Erythroblast (primary cell): Measurements from ENCODE around the gene TBCE.

Experiments
- DNase-seq, 2 experiments: peaks; one replicate each; lab custom pipeline; 2025; lab: John Stamatoyannopoulos, UW
- GATA1 ChIP-seq: IDR thresholded peaks from 2 replicates; pipeline ENCODE4 v1.6.1; 2011; ENCODE audit warnings: low read depth, mild to moderate bottlenecking, control low read depth, low read length, moderate library complexity
- POLR2A ChIP-seq: IDR thresholded peaks from 2 replicates; pipeline ENCODE4 v1.6.1; 2011; ENCODE audit warnings: mild to moderate bottlenecking, low read length

The TBCE gene, protein sequence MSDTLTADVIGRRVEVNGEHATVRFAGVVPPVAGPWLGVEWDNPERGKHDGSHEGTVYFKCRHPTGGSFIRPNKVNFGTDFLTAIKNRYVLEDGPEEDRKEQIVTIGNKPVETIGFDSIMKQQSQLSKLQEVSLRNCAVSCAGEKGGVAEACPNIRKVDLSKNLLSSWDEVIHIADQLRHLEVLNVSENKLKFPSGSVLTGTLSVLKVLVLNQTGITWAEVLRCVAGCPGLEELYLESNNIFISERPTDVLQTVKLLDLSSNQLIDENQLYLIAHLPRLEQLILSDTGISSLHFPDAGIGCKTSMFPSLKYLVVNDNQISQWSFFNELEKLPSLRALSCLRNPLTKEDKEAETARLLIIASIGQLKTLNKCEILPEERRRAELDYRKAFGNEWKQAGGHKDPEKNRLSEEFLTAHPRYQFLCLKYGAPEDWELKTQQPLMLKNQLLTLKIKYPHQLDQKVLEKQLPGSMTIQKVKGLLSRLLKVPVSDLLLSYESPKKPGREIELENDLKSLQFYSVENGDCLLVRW

DNA sequence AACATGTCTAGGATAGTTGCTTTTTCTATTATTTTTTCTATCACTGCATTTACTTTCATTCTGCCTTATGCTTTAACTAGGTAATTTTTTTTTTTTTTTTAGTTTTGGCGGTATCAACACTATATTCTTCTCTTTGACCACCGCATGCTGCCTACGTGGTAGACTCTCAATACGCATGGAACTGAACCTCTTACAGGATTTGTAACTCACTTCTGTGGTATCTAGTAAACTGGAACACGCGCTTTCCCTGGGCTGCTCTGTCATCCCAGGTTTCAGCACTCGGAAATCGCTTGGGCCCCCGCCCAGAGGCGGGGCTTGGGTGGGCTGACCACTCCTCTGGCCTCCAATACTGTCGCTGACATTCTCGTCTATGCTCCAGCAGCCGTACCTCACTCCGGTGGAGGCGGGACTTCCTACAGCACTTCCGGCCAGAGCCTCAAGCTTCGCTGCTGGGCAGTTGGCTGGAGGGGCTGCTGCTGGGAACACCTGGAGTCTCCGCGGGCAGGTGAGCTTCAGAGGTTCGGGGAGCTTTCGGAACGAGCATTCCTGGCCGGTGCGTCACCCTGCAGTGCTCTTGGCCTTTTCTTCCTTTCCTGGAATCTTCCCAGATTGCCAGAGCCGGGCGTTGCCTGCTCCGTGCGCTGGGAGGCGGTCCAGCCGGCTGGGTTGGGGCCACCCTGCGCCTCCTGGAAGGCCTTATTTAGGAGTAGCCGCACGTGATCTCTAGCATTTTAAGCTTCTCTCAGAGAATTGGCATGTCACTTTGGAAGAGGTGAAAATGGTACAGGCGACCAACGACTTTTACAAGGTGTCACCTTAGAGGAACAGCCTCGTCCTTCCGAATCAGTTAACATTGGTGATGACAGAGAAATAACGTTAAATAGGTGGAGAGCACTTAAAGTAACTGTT lies at the start of gene TBCE:
TSS of gene TBCE (plus strand) at position 428 of the 909 bp plus-strand sequence. CDS start 12,623 bp downstream, outside the sequence.
- peak; percentile 94 to 96 for DNase-seq
- TF ChIP-seq GATA1 (no peak), POLR2A (peak; percentile 88)

DNA sequence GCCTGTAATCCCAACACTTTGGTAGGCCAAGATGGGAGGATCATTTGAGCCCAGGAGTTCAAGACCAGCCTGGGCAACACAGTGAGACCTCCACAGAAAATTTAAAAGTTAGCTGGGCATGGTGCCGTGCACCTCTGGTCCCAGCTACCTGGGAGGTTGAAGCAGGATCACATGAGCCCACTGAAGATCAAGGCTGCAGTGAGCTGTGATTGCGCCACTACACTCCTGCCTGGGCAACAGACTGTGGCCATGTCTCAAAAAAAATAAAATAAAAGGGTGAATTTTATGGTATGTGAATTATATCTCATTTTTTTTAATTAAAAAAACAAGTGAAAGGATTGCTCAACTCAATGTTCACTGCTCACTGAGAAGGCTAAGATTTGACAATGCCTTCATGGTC lies 48.0 kb upstream of the TBCE start:
- no peak for DNase-seq
- TF ChIP-seq GATA1 (no peak), POLR2A (no peak)

DNA sequence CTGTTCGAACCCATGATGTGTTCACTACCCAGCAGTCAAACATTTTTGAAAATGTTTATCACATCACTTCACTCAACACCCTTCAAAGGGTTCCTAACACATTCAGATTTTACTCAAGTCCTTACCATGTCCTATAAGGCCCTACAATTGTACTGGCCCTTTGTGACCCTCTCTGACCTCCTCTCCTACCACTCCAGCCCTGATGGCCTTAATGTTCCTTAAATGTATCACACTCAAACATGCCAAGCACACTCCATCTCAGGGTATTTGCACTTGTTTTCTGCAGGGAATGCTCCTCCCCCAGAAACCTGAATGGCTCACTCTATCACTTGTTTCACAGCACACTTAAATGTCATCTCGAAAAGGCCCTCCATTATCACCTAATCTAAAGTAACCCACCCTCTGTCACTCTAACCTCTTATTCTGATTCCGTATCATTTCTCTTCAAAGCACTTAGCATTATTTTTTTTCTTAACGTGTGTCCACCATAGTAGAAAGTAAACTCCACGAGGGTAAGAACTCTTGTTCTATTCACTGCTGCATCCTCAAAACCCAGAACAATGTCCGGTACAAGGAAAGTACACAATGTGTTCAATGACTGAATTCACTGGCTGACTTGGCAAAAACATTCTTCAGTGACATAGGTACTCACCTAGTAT lies 46.6 kb upstream of the TBCE start:
- DNase-seq, result peak in 1 of 2 experiments; percentile 5
- TF ChIP-seq POLR2A (no peak), GATA1 (no peak)

DNA sequence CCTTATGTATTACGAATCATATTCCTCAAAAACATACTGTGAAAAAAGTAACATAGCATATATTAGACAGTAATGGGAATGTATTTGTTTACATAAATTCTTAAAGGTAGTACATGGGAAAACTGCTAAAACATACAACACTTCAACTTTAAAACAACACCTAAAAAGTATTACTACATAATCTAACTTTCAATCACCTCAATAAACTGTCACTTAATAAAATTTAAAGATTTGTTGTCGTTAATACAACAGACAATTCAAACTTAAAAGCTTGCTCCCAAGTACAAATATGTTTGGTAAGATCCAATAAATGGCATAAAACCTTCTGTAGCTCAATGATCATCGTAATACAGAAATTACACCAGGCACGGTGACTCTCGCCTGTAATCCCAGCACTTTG lies 42.9 kb upstream of the TBCE start:
- DNase-seq, result no peak
- TF ChIP-seq GATA1 (no peak), POLR2A (no peak)

DNA sequence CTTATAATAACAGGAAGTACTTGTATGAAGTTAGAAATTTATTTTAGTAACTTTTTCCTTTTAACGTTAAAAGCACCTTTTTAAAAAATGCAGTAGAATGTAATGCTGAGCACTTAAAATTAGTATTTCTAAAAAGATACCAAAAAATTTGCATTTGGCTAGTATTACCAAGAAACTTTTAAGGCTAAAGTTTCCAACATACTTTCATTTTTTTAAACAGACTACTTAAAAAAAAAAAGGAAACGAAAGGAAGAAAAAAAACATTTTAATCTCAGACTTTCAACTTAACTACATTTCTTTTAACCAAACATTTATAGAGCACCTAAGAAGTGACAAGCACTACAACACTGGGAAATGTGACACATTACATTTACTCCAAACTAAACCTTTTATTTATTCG lies 42.1 kb upstream of the TBCE start:
- TF ChIP-seq GATA1, result no peak
- no peak for TF ChIP-seq POLR2A
- no peak for DNase-seq

DNA sequence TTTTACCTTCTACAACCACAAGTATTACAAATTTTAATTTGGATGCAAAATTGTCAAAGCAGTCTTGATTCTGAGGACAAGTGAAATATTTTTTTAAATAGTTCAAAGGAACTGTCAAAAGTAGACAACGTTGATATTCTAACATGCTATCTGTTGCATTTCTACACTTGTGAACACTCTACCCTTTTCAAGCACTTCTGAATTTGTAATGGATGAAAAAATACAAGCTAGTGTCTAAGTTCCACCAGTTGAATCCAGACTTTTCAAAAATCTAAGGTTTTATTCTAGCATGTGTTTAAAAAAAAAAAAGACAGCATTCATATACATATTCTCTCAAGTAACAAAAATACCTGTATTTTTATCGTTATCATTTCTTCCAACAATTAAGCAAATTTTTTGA lies 41.4 kb upstream of the TBCE start:
- TF ChIP-seq POLR2A, result no peak
- no peak for TF ChIP-seq GATA1
- no peak for DNase-seq

DNA sequence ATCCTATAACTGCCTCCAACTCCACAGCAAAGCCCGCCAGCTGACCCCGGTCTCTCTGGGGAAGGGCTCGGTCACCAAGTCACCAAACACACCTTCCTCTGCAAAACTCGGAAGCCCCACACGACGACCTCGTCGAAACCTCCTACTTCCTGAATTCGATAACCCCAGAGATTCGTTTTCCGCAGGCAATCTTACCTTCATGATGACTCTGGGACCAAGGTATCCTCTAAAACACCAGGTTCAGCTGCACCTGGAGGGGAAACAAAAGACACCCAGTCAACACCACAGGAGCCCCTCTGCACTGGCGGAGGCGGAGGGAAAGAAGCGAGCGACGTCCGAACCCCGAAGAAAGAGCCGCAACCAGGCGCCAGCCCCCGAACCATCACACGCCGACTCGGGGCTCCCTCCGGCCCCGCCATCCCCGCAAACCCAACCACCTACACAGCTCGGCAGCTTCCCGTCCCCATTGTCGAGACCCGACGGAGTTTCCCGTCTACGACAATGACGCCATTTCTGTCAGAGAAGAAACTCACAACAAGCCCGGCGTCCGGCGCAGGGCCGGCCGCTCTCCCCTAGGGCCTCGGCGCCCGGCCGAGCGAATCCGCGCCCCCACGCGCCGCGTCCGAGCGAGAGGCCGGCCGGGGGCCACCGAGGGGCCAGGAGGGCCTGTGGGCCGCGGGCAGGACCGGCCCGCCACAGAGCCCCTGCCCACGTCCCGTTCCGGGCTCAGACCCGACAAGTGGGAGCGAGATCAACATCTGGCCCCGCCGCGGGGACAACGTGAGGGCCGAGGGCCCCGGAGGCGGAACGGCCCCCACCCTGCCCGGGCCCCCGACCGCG lies 40.3 kb upstream of the TBCE start:
- peak; percentile 66 to 75 for DNase-seq
- no peak for TF ChIP-seq POLR2A
- no peak for TF ChIP-seq GATA1

DNA sequence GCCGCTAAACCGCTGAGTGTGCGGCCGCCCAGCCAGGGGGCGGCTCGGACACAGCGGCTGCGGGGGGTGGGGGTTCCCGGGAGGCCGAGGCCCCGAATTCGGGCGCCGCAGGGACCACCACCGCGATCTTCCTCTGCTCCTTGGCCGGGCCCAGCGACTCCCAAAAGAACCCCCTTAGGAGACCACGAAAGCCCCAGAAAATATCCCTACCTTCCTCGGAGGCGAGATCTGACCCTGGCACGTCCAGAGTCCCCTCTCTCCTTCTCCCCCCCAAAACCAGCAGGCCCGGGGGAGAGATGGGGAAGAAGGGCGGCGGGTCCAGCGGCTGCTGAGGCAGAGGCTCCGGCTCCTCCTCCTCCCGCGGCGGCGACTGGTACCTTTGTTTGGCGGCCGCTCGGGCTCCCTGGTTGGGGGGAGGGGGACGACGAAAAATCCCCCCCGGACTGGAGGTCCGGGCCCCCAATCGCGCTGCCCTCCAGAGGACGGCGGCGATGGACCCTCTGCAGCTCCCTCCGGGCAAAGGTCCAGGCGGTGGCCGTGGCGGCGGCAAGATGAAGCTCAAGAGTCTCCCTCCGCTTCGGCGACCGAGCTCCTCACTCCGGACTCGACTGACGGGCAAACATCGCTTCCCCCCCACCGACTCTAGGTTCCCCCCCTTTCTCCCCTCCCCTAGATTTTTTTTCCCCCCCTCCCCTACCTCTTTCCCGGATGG lies 39.5 kb upstream of the TBCE start, which contains the start of gene ARID4B:
TSS of gene ARID4B (minus strand) at position 621 of the 712 bp plus-strand sequence. CDS start 1,260 bp downstream, outside the sequence.
- DNase-seq, result no peak
- TF ChIP-seq GATA1 (no peak), POLR2A (peak; percentile 55)

DNA sequence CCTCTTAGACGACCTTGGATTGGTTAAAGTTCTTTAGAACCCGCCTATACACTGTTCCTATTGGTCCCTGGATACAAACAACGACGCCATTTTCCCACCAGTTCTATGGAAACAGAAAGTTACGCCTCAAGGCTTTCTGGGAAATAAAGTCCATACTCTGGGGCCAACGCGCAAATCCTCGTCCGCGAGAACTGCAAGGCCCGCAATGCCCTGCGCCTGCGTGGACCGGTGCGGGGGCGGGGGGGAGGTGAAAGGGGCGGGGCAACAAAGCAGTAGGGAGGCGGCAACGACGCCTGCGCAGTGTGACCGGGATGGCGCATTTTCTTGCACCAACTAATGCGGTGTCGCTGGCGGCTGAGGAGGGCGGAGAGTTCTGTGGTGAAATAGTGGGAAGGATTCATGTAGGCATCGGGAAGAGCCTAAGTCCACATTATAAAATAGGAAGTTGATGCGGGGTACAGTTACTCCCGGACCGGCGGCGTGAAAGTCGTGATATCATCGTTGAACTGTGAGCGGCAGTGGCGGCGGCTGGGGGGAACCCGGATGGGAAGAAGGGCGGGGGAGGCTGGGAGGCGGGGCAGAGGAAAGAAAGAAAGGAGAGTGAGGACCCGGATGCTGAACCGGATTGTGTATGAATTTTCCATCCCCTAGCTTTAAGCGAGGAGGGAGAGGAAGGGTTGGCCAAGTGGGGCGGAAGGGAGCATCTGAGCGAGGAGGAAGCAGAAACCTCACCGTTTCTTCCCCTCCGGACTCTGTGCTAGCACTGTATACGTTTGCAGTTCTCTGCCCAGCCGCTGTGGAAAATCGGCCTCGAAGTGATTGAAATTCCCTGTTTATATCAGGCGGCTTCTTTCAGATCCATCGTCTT lies 38.7 kb upstream of the TBCE start, which contains the start of gene GGPS1:
TSS of gene GGPS1 (plus strand) at position 300 of the 868 bp plus-strand sequence. CDS start 6,695 bp downstream, outside the sequence.
- TF ChIP-seq GATA1 (no peak), POLR2A (peak; percentile 71)
- DNase-seq, result peak; percentile 99

DNA sequence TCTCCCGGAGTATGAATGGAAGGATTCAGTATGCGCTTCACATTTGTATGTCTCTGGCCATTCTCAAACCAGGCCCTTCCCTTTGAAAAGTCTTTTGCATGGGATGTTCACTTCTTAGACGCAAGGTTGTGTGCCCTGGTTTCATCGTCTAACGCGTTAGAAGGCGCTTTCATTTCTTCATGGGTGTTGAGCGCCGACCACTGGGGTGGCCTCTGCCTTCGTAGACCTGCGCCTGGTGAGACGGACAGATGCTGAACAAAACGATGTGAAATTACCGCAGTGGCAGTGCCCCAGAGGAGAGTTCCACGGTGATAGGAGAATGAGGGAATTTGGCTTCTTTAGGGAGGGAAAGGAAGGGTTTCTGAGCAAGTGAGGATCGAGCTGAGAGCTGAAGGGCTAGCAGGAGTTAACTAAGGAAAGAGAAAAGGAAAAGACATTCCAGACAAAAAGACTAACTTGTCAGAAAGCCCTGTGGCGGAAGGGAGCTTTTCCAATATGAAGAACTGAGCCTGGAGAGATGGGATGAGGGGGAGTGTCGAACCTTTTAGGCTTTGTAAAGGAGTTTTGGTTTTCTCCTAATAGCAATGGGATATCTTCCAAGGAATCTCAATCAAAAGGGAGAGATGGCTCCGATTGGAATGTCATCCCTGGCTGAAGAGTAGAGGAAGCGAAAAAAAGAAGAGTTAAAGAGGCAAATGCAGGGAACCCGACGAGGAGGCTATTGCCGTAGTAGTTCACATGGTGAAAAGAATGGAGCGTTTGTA lies 37.9 kb upstream of the TBCE start:
- TF ChIP-seq POLR2A (no peak), GATA1 (no peak)
- peak; percentile 77 to 82 for DNase-seq
